Keratinocyte (primary cell): ENCODE measurements around the gene SLC6A1. TPM values are rescaled to one million over a fixed set of nuclear protein-coding genes. Genes with fewer than 3 reads are reported as not detected.

Experiments
- DNase-seq: peaks from one replicate; pipeline ENCODE4 v3.0.0-alpha.2; 2011; ENCODE audit warnings: low read depth, missing footprints, low spot score
- FAIRE-seq: peaks from 2 replicates; lab custom pipeline; 2011; peaks lifted over from hg19 to GRCh38; lab: Jason Lieb, UNC
- H2AFZ ChIP-seq: 2 replicates; pipeline ENCODE4 v1.6.0; 2012; ENCODE audit warnings: low read length, control low read depth, inconsistent platforms; ENCODE audit not compliant: control insufficient read depth
- H3K27ac ChIP-seq: 2 replicates; pipeline ENCODE4 v1.5.1; 2011; ENCODE audit warnings: low read length; ENCODE audit not compliant: control insufficient read depth, insufficient read depth
- H3K27me3 ChIP-seq: 3 replicates; pipeline ENCODE4 v1.6.0; 2011; ENCODE audit warnings: low read length; ENCODE audit not compliant: control insufficient read depth, insufficient read depth; ENCODE audit errors: extremely low read depth
- H3K36me3 ChIP-seq, 2 experiments: 2 replicates in 1 of 2; 3 replicates in 1 of 2; pipeline ENCODE4 v1.5.1; 2011; ENCODE audit warnings: low read length in 2 of 2, mild to moderate bottlenecking in 1 of 2; ENCODE audit not compliant: control insufficient read depth in 2 of 2, insufficient read depth in 2 of 2; ENCODE audit errors: extremely low read depth in 1 of 2
- H3K4me1 ChIP-seq: 3 replicates; pipeline ENCODE4 v1.5.1; 2011; ENCODE audit warnings: low read length; ENCODE audit not compliant: control insufficient read depth, insufficient read depth; ENCODE audit errors: extremely low read depth
- H3K4me2 ChIP-seq: 3 replicates; pipeline ENCODE4 v1.6.0; 2011; ENCODE audit warnings: low read depth, low read length; ENCODE audit not compliant: control insufficient read depth, insufficient read depth; ENCODE audit errors: extremely low read depth
- H3K4me3 ChIP-seq, 3 experiments: fragments of 200-600 bp in 1 of 3; sonication (generic) in 1 of 3; 2 replicates in 2 of 3; 3 replicates in 1 of 3; pipeline ENCODE4 v1.5.1; 2011 to 2016; ENCODE audit warnings: low read length in 3 of 3, mild to moderate bottlenecking in 3 of 3, control low read depth in 2 of 3, inconsistent platforms in 1 of 3, low read depth in 1 of 3, mixed read lengths in 1 of 3, mixed run types in 1 of 3, moderate library complexity in 1 of 3; ENCODE audit not compliant: control insufficient read depth in 2 of 3, insufficient read depth in 2 of 3; ENCODE audit errors: extremely low read depth in 1 of 3
- H3K79me2 ChIP-seq: 2 replicates; pipeline ENCODE4 v1.6.0; 2012; ENCODE audit warnings: low read length; ENCODE audit not compliant: control insufficient read depth, insufficient read depth
- H3K9ac ChIP-seq: 3 replicates; pipeline ENCODE4 v1.6.0; 2011; ENCODE audit warnings: low read length; ENCODE audit not compliant: control insufficient read depth, insufficient read depth; ENCODE audit errors: extremely low read depth
- H3K9me1 ChIP-seq: 3 replicates; pipeline ENCODE4 v1.6.0; 2011; ENCODE audit warnings: low read length; ENCODE audit not compliant: control insufficient read depth, insufficient read depth; ENCODE audit errors: extremely low read depth
- H3K9me3 ChIP-seq: 2 replicates; pipeline ENCODE4 v1.5.1; 2012; ENCODE audit warnings: low read depth, low read length; ENCODE audit not compliant: control insufficient read depth
- H4K20me1 ChIP-seq: 3 replicates; pipeline ENCODE4 v1.6.0; 2011; ENCODE audit warnings: low read length; ENCODE audit not compliant: control insufficient read depth, insufficient read depth; ENCODE audit errors: extremely low read depth
- EZH2 ChIP-seq: IDR thresholded peaks from one replicate; pipeline ENCODE4 v1.6.1; 2012; ENCODE audit warnings: inconsistent platforms, mild to moderate bottlenecking, low read length, moderate library complexity
- dilution Hi-C: fragments of 300-500 bp; cut with MboI; formaldehyde crosslinking; loops from one replicate; pipeline ENCODE4 v1.7.0; 2020; ENCODE audit warnings: low sequenced_read_pairs; ENCODE audit not compliant: extremely low pct_ligation_motif_present
- polyA plus RNA-seq, 5 experiments: library from polyadenylated mRNA; depleted of rRNA in 3 of 5; stranded (reverse) in 3 of 5; stranded (forward) in 1 of 5; unstranded in 1 of 5; fragments of >200 nt; gene quantifications; 1 replicate in 1 of 5; 2 replicates in 3 of 5; 3 replicates in 1 of 5; pipeline versions ENCODE4 v1.2.1 to v1.2.3, GENCODE V29; 2011 to 2012; ENCODE audit warnings: missing spikeins in 2 of 5, low read depth in 1 of 5, low replicate concordance in 1 of 5
- TF ChIP-seq, protein P1 (sequence below), 3 experiments: IDR thresholded peaks in 1 of 3; conservative IDR thresholded peaks in 1 of 3; optimal IDR thresholded peaks in 1 of 3; 2 replicates in 2 of 3; 3 replicates in 1 of 3; pipeline versions ENCODE3 to v1.5.1; 2011; ENCODE audit warnings: low read length in 3 of 3, mild to moderate bottlenecking in 3 of 3, moderate library complexity in 2 of 3, control low read depth in 1 of 3, inconsistent platforms in 1 of 3; ENCODE audit not compliant: insufficient read depth in 2 of 3; ENCODE audit errors: extremely low read depth in 1 of 3

SLC6A1 gene
- polyA plus RNA-seq, 1 donor (not counting 4 experiments of a cell fraction or from before 2014, with no cell fraction given) = not detected

DNA sequence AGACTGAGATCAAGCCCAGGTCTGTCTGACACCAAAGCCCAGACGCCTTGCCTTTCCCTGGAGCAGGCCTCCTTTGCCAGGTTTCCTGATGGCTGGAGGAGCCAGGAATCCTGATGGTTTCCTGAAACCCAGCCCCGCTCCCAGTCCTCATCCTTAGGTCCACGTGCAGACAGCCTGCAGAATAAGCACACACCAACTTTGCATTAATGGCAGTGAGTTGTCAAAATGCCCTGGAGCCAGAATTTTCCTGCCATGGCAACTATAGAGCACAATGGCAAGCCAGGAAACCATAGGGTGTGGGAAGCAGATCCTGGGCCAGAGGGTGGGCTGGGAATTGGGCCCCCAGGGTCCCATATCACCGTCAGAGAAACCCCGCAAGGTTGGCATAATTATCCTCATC, 94.3 kb downstream of the SLC6A1 start:
- H3K9me3 ChIP-seq = no peaks in the 10 kb centered on the region
- no peak overlapping the region for H3K4me3 ChIP-seq
- FAIRE-seq (peak; percentile 13), DNase-seq (no peak)
- H2AFZ ChIP-seq = no peak overlapping the region
- H3K27me3 ChIP-seq = no peaks in the 10 kb centered on the region
- H3K27ac ChIP-seq = no peak overlapping the region
- no peaks in the 10 kb centered on the region for H3K9me1 ChIP-seq
- no peaks in the 10 kb centered on the region for H4K20me1 ChIP-seq
- no peak overlapping the region for H3K9ac ChIP-seq
- H3K4me2 ChIP-seq = no peak overlapping the region
- H3K79me2 ChIP-seq = no peaks in the 10 kb centered on the region
- H3K36me3 ChIP-seq = no peaks in the 10 kb centered on the region
- H3K4me1 ChIP-seq = peaks cover 12% of the 10 kb centered on the region
- dilution Hi-C loops = no loop called here
- TF ChIP-seq, protein P1, sequence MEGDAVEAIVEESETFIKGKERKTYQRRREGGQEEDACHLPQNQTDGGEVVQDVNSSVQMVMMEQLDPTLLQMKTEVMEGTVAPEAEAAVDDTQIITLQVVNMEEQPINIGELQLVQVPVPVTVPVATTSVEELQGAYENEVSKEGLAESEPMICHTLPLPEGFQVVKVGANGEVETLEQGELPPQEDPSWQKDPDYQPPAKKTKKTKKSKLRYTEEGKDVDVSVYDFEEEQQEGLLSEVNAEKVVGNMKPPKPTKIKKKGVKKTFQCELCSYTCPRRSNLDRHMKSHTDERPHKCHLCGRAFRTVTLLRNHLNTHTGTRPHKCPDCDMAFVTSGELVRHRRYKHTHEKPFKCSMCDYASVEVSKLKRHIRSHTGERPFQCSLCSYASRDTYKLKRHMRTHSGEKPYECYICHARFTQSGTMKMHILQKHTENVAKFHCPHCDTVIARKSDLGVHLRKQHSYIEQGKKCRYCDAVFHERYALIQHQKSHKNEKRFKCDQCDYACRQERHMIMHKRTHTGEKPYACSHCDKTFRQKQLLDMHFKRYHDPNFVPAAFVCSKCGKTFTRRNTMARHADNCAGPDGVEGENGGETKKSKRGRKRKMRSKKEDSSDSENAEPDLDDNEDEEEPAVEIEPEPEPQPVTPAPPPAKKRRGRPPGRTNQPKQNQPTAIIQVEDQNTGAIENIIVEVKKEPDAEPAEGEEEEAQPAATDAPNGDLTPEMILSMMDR (optimal IDR thresholded peaks at IDR 0.05 in 1 of 3, IDR thresholded peaks at IDR 0.05 in 1 of 3, conservative IDR thresholded peaks at IDR 0.05 in 1 of 3; ENCODE audit: extremely low read depth in 1 of 3, insufficient read depth in 2 of 3, low read length in 3 of 3) = no peak
- no peak for TF ChIP-seq EZH2

DNA sequence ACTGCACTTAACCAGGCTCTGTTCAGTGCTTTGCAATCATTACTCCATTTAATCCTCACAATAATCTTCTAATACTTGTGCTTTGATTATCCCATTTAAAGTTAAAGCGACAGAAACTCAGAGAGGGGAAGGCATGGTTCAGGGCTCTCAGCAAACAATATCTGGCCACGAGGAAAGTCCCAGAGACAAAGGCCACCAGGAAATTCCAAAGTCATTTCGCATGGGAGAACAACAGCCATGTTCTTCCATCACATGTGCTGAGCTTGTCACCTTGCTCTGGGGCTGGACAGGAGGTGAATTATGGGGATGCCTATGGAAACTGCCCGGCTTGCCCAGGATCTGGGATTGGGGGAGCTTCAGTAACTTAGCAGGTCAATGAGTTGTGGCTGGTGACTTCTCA, 95.5 kb downstream of the SLC6A1 start:
- Histone ChIP-seq H2AFZ (no peak overlapping the region), H3K9me3 (no peaks in the 10 kb centered on the region), H3K79me2 (no peaks in the 10 kb centered on the region), H3K4me1 (peaks cover 19% of the 10 kb centered on the region), H3K27ac (no peak overlapping the region), H3K4me2 (no peak overlapping the region), H3K9ac (no peak overlapping the region), H3K36me3 (no peaks in the 10 kb centered on the region), H4K20me1 (no peaks in the 10 kb centered on the region), H3K9me1 (no peaks in the 10 kb centered on the region), H3K4me3 (no peak overlapping the region), H3K27me3 (no peaks in the 10 kb centered on the region)
- FAIRE-seq (no peak), DNase-seq (no peak)
- dilution Hi-C loops = no loop called here
- no peak for TF ChIP-seq EZH2
- TF ChIP-seq, protein P1 (optimal IDR thresholded peaks at IDR 0.05 in 1 of 3, IDR thresholded peaks at IDR 0.05 in 1 of 3, conservative IDR thresholded peaks at IDR 0.05 in 1 of 3; ENCODE audit: extremely low read depth in 1 of 3, insufficient read depth in 2 of 3, low read length in 3 of 3) = no peak
